Astrocyte of the hippocampus (primary cell): ENCODE measurements around the gene INPP4A.
"Not testable (repeated sequence)": the region's sequence is repeated elsewhere in the genome, so short reads cannot be mapped to it uniquely, and the experiment has no call there.

Source experiments
- DNase-seq: peaks from one replicate; pipeline ENCODE4 v3.0.0; 2011; ENCODE audit warnings: low read depth, low spot score

The INPP4A gene

GRCh38 chr2:98444436-98445176 lies at the start of gene INPP4A:
INPP4A (plus strand) TSS chr2:98444858; CDS start chr2:98520049, 75,191 bp downstream.
- DNase-seq = peak; percentile 90

- DNase-seq = no peak
These were observed 48.7 kb upstream of the INPP4A start for GRCh38 chr2:98395977-98396376.

GRCh38 chr2:98396745-98397355 lies 47.8 kb upstream of the INPP4A start:
- DNase-seq = no peak

- DNase-seq = no peak
These were observed 45.5 kb upstream of the INPP4A start for GRCh38 chr2:98399140-98399539.

GRCh38 chr2:98403878-98404277 lies 40.8 kb upstream of the INPP4A start:
- DNase-seq = no peak

GRCh38 chr2:98404556-98405250 lies 40.0 kb upstream of the INPP4A start:
- DNase-seq = no peak

GRCh38 chr2:98405301-98405700 lies 39.4 kb upstream of the INPP4A start:
- no peak for DNase-seq

GRCh38 chr2:98408155-98408554 lies 36.5 kb upstream of the INPP4A start:
- DNase-seq = no peak

- DNase-seq = peak; percentile 67
These were observed 31.8 kb upstream of the INPP4A start for GRCh38 chr2:98412751-98413458.

GRCh38 chr2:98414246-98414645 lies 30.4 kb upstream of the INPP4A start:
- not testable (repeated sequence) for DNase-seq

GRCh38 chr2:98415719-98416248 lies 28.9 kb upstream of the INPP4A start:
- DNase-seq = not testable (repeated sequence)

- DNase-seq = no peak
These were observed 28.1 kb upstream of the INPP4A start for GRCh38 chr2:98416383-98417159.

- DNase-seq = no peak
These were observed 25.1 kb upstream of the INPP4A start for GRCh38 chr2:98419544-98419943.

GRCh38 chr2:98419977-98420725 lies 24.5 kb upstream of the INPP4A start:
- no peak for DNase-seq

- no peak for DNase-seq
These were observed 22.2 kb upstream of the INPP4A start for GRCh38 chr2:98422449-98422848.

- no peak for DNase-seq
These were observed 17.9 kb upstream of the INPP4A start for GRCh38 chr2:98426771-98427170.

- no peak for DNase-seq
These were observed 12.5 kb upstream of the INPP4A start for GRCh38 chr2:98432145-98432544.

GRCh38 chr2:98433363-98433964 lies 11.2 kb upstream of the INPP4A start:
- DNase-seq = no peak

GRCh38 chr2:98434492-98434891 lies 10.2 kb upstream of the INPP4A start:
- DNase-seq = no peak

- not testable (repeated sequence) for DNase-seq
These were observed 9.0 kb upstream of the INPP4A start for GRCh38 chr2:98435670-98436069.
